ENCODE data around the gene ISCA2. TPM values are rescaled to one million over a fixed set of nuclear protein-coding genes. Genes with fewer than 3 reads are reported as not detected.
"Not testable (repeated sequence)": the region's sequence is repeated elsewhere in the genome, so short reads cannot be mapped to it uniquely, and the experiment has no call there.

Gene ISCA2, protein sequence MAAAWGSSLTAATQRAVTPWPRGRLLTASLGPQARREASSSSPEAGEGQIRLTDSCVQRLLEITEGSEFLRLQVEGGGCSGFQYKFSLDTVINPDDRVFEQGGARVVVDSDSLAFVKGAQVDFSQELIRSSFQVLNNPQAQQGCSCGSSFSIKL
- polyA plus RNA-seq (2013): 23.9 and 25.1 TPM in 2 replicates

DNA sequence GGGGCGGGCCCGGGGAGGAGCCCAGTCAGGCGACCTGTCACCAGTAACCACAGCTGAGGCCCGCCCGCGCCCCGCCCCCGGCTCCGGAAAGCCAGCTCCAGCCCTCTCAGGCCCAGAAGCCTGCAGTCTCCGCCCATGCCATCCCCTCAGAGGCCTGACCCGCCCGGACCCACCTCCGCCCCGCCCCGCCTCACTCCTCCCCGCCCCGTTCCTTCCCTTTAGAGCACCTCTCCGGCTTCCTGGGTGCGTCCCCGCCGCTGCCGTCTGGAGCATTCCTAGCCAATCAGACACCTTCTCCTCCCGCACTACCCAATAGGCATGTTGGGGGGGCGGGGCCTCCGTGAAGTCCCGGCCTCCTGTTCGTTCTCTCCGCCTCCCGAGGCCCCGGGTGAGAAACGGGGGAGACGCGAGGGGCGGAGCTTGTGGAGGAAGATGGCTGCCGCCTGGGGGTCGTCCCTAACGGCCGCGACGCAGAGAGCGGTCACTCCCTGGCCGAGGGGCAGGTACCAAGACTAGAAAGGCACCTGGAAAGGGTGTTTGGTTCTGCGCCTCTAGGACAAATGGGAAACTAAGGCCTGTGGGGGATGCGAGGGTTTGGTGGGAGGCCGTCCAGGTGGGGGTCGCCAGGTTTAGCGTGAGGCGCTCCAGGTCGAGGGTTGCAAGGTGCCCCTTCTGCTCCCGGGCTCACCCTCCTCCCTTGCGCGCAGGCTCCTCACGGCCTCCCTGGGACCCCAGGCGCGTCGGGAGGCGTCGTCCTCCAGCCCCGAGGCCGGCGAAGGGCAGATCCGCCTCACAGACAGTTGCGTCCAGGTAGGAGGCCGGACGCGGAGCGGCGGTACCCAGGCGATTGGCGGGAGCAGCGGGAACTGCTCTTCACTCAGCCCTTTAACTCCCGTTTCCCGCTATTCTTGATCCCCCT is at the start of gene ISCA2:
Gene ISCA2, plus strand, starts transcription at position 423 of the 919 bp plus-strand sequence. Its CDS starts 10 bp downstream, at position 433.
- Histone ChIP-seq H3K4me1 (ENCODE audit: control insufficient read depth in 1 of 2, insufficient read depth in 2 of 2, low read length in 2 of 2) (peaks cover 2 to 8% of the 10 kb centered on the region in 2 experiments), H4K8ac (ENCODE audit: low read depth, low read length) (peak within 1 kb of the TSS; percentile 97), H3K27ac (ENCODE audit: low read depth, low read length) (peak within 1 kb of the TSS; percentile 86), H3K79me1 (ENCODE audit: low read length) (peaks cover 10% of the 10 kb centered on the region), H3K14ac (ENCODE audit: low read length) (peak within 1 kb of the TSS; percentile 95), H2BK5ac (ENCODE audit: low read depth, low read length, poor library complexity) (peak within 1 kb of the TSS; percentile 87), H3K27me3 (ENCODE audit: insufficient read depth, low read length) (no peaks in the 10 kb centered on the region), H2AFZ (ENCODE audit: insufficient read depth, low read length, poor library complexity) (peak within 1 kb of the TSS; percentile 98), H2AK5ac (ENCODE audit: low read length) (peak within 1 kb of the TSS; percentile 71), H2BK12ac (ENCODE audit: low read length) (peak within 1 kb of the TSS; percentile 71), H3K23ac (ENCODE audit: low read length) (no peak within 1 kb of the TSS), H3K4me3 (ENCODE audit: low read depth, low read length) (peak within 1 kb of the TSS; percentile 96), H3K9me3 (ENCODE audit: insufficient read depth, low read depth, low read length) (no peaks in the 10 kb centered on the region), H3K79me2 (ENCODE audit: control insufficient read depth, insufficient read depth, low read length, poor library complexity) (peaks cover 9% of the 10 kb centered on the region), H4K91ac (ENCODE audit: low read depth, low read length) (peak within 1 kb of the TSS; percentile 86), H4K12ac (ENCODE audit: low read depth, low read length) (peak within 1 kb of the TSS; percentile 79), H3K9ac (ENCODE audit: low read length) (peak within 1 kb of the TSS; percentile 88), H3K36me3 (ENCODE audit: control insufficient read depth in 1 of 2, insufficient read depth in 2 of 2, low read length in 2 of 2) (no peaks in the 10 kb centered on the region), H3K4me2 (ENCODE audit: low read length) (peak within 1 kb of the TSS; percentile 93), H3K4ac (ENCODE audit: low read depth, low read length) (peak within 1 kb of the TSS; percentile 83), H2BK120ac (ENCODE audit: insufficient read depth, low read length, poor library complexity) (peak within 1 kb of the TSS; percentile 67), H3K18ac (ENCODE audit: low read length) (peak within 1 kb of the TSS; percentile 93)
- WGBS (ENCODE audit: extremely low coverage, insufficient coverage, insufficient read length): no CpG with 5 or more reads among the region's 73 CpGs
- peak; percentile 98 to 100 for DNase-seq

DNA sequence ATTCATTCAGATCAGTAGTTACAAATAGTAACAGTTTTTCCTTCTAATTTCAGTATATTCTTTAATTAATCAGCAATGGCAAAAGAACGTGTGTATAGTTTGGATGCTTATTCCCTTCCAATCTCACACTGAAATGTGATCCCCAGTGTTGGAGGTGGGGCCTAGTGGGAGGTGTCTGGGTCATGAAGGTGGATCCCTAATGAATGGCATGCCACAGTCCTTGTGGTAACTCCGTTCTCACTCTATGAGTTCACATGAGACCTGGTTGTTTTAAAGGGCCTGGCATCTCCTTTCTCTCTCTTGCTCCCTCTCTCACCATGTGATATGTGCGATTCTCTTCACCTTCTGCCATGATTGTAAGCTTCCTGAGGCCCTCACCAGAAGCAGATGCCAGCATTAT is 48.7 kb upstream of the ISCA2 start:
- no peak overlapping the region for H3K27ac ChIP-seq (ENCODE audit: low read depth, low read length)
- no peak overlapping the region for H3K4me3 ChIP-seq (ENCODE audit: low read depth, low read length)
- no peak overlapping the region for H2BK120ac ChIP-seq (ENCODE audit: insufficient read depth, low read length, poor library complexity)
- no peaks in the 10 kb centered on the region for H3K4me1 ChIP-seq (ENCODE audit: control insufficient read depth in 1 of 2, insufficient read depth in 2 of 2, low read length in 2 of 2)
- H2AFZ ChIP-seq (ENCODE audit: insufficient read depth, low read length, poor library complexity): no peak overlapping the region
- H3K18ac ChIP-seq (ENCODE audit: low read length): no peak overlapping the region
- no peaks in the 10 kb centered on the region for H3K9me3 ChIP-seq (ENCODE audit: insufficient read depth, low read depth, low read length)
- H3K4ac ChIP-seq (ENCODE audit: low read depth, low read length): no peak overlapping the region
- no peak overlapping the region for H4K12ac ChIP-seq (ENCODE audit: low read depth, low read length)
- DNase-seq: no peak
- H3K79me2 ChIP-seq (ENCODE audit: control insufficient read depth, insufficient read depth, low read length, poor library complexity): no peaks in the 10 kb centered on the region
- no CpG with 5 or more reads among the region's 3 CpGs for WGBS (ENCODE audit: extremely low coverage, insufficient coverage, insufficient read length)
- H2AK5ac ChIP-seq (ENCODE audit: low read length): no peak overlapping the region
- H2BK12ac ChIP-seq (ENCODE audit: low read length): no peak overlapping the region
- H3K36me3 ChIP-seq (ENCODE audit: control insufficient read depth in 1 of 2, insufficient read depth in 2 of 2, low read length in 2 of 2): no peaks in the 10 kb centered on the region
- no peak overlapping the region for H3K23ac ChIP-seq (ENCODE audit: low read length)
- no peak overlapping the region for H3K14ac ChIP-seq (ENCODE audit: low read length)
- H3K79me1 ChIP-seq (ENCODE audit: low read length): no peaks in the 10 kb centered on the region
- H3K9ac ChIP-seq (ENCODE audit: low read length): no peak overlapping the region
- no peak overlapping the region for H2BK5ac ChIP-seq (ENCODE audit: low read depth, low read length, poor library complexity)
- H3K4me2 ChIP-seq (ENCODE audit: low read length): no peak overlapping the region
- H3K27me3 ChIP-seq (ENCODE audit: insufficient read depth, low read length): no peaks in the 10 kb centered on the region
- no peak overlapping the region for H4K91ac ChIP-seq (ENCODE audit: low read depth, low read length)
- H4K8ac ChIP-seq (ENCODE audit: low read depth, low read length): no peak overlapping the region

- not testable (repeated sequence) for H2BK120ac ChIP-seq (ENCODE audit: insufficient read depth, low read length, poor library complexity); H3K9me3 ChIP-seq (ENCODE audit: insufficient read depth, low read depth, low read length); H3K79me2 ChIP-seq (ENCODE audit: control insufficient read depth, insufficient read depth, low read length, poor library complexity); H3K4me2 ChIP-seq (ENCODE audit: low read length); H3K4ac ChIP-seq (ENCODE audit: low read depth, low read length); H3K79me1 ChIP-seq (ENCODE audit: low read length); H4K91ac ChIP-seq (ENCODE audit: low read depth, low read length); H2BK5ac ChIP-seq (ENCODE audit: low read depth, low read length, poor library complexity); H3K4me1 ChIP-seq (ENCODE audit: control insufficient read depth in 1 of 2, insufficient read depth in 2 of 2, low read length in 2 of 2); H3K23ac ChIP-seq (ENCODE audit: low read length); H3K27ac ChIP-seq (ENCODE audit: low read depth, low read length); H4K8ac ChIP-seq (ENCODE audit: low read depth, low read length); H2AFZ ChIP-seq (ENCODE audit: insufficient read depth, low read length, poor library complexity); H3K36me3 ChIP-seq (ENCODE audit: control insufficient read depth in 1 of 2, insufficient read depth in 2 of 2, low read length in 2 of 2); H2BK12ac ChIP-seq (ENCODE audit: low read length); DNase-seq; H3K9ac ChIP-seq (ENCODE audit: low read length); H3K14ac ChIP-seq (ENCODE audit: low read length); H2AK5ac ChIP-seq (ENCODE audit: low read length); H3K27me3 ChIP-seq (ENCODE audit: insufficient read depth, low read length); H3K4me3 ChIP-seq (ENCODE audit: low read depth, low read length); H4K12ac ChIP-seq (ENCODE audit: low read depth, low read length); H3K18ac ChIP-seq (ENCODE audit: low read length)
- WGBS (ENCODE audit: extremely low coverage, insufficient coverage, insufficient read length): no CpG with 5 or more reads among the region's 5 CpGs
Measured at GRCh38 chr14:74454397-74454796, 39.2 kb upstream of the ISCA2 start.

DNA sequence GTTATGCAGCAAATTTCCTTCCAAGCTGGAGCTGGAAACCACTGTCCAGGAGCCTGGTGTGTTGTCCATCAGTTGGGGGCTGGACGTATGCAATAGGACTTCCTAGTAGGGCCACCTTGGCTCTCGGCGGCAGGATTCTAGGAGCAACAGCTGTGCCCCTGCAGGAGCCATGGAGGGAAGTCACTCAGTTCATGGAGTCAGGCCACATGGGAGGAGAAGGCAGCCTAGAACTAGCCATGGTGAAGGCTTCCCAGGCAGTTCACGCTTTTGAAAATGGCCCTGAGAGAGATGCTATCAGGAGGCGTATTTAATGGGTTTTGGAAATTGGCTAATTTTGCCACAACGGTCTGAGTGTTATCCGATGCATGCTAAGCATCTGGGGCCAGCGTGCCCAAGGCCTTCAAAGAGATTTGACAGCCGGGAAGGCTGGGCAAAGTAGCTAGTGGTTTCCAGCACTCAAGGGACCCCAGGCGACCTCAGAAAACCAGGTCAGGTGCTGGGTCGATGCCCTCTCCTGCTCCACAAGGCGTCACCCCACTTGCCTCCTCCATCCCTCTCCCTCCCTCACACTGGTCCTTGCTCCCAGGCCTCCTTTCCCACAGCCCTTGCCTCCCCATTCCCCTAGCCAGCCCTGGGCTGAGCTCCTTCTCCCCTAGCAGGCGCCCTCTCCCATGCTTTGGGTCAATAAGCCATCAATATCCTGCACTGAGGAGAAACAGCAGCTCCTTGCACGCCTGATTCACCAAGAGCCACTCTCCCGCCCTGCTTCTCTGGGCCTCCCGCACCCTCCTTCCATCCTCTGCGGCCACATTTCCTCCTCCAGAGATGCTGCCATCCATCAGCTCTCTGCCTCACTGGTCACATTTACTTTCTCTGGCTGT is 36.6 kb upstream of the ISCA2 start:
- no peak overlapping the region for H3K4ac ChIP-seq (ENCODE audit: low read depth, low read length)
- H4K12ac ChIP-seq (ENCODE audit: low read depth, low read length): no peak overlapping the region
- H3K79me1 ChIP-seq (ENCODE audit: low read length): no peaks in the 10 kb centered on the region
- no peaks in the 10 kb centered on the region for H3K27me3 ChIP-seq (ENCODE audit: insufficient read depth, low read length)
- H3K36me3 ChIP-seq (ENCODE audit: control insufficient read depth in 1 of 2, insufficient read depth in 2 of 2, low read length in 2 of 2): no peaks in the 10 kb centered on the region
- no peak overlapping the region for H3K14ac ChIP-seq (ENCODE audit: low read length)
- H2BK120ac ChIP-seq (ENCODE audit: insufficient read depth, low read length, poor library complexity): no peak overlapping the region
- no peaks in the 10 kb centered on the region for H3K4me1 ChIP-seq (ENCODE audit: control insufficient read depth in 1 of 2, insufficient read depth in 2 of 2, low read length in 2 of 2)
- WGBS (ENCODE audit: extremely low coverage, insufficient coverage, insufficient read length): no CpG with 5 or more reads among the region's 17 CpGs
- H3K18ac ChIP-seq (ENCODE audit: low read length): no peak overlapping the region
- H2AK5ac ChIP-seq (ENCODE audit: low read length): no peak overlapping the region
- H4K8ac ChIP-seq (ENCODE audit: low read depth, low read length): no peak overlapping the region
- peak overlapping the region; percentile 39 for H3K4me3 ChIP-seq (ENCODE audit: low read depth, low read length)
- peaks cover 2% of the 10 kb centered on the region for H3K9me3 ChIP-seq (ENCODE audit: insufficient read depth, low read depth, low read length)
- no peak overlapping the region for H3K27ac ChIP-seq (ENCODE audit: low read depth, low read length)
- no peak overlapping the region for H3K4me2 ChIP-seq (ENCODE audit: low read length)
- H3K79me2 ChIP-seq (ENCODE audit: control insufficient read depth, insufficient read depth, low read length, poor library complexity): no peaks in the 10 kb centered on the region
- DNase-seq: no peak
- H3K23ac ChIP-seq (ENCODE audit: low read length): no peak overlapping the region
- H2AFZ ChIP-seq (ENCODE audit: insufficient read depth, low read length, poor library complexity): no peak overlapping the region
- H2BK5ac ChIP-seq (ENCODE audit: low read depth, low read length, poor library complexity): no peak overlapping the region
- no peak overlapping the region for H3K9ac ChIP-seq (ENCODE audit: low read length)
- no peak overlapping the region for H2BK12ac ChIP-seq (ENCODE audit: low read length)
- H4K91ac ChIP-seq (ENCODE audit: low read depth, low read length): no peak overlapping the region
